Esophagus squamous epithelium (tissue), 4 donors: ENCODE measurements around the gene FEZF2.

Experiments used
- CTCF ChIP-seq, 6 experiments: fragments of 450-650 bp in 4 of 6; fragments of 200-600 bp in 2 of 6; sonication (generic) in 2 of 6; IDR thresholded peaks; one replicate each; pipeline ENCODE4 v1.5.1; 2016 to 2019; ENCODE audit warnings: antibody characterized with exemption in 6 of 6, mild to moderate bottlenecking in 4 of 6, moderate library complexity in 4 of 6
- POLR2A ChIP-seq, 4 donors: fragments of 450-650 bp; IDR thresholded peaks; one replicate each; pipeline ENCODE4 v1.6.1; 2017; ENCODE audit warnings: antibody characterized with exemption in 4 of 4, mild to moderate bottlenecking in 4 of 4, moderate library complexity in 3 of 4

- TF ChIP-seq CTCF (IDR thresholded peaks at IDR 0.05): no peak
- TF ChIP-seq POLR2A (IDR thresholded peaks at IDR 0.05): no peak
These were observed 1.4 kb downstream of the FEZF2 start for GRCh38 chr3:62371720-62372591.
